SK-N-MC (cell line): ENCODE results near the gene KAZN.

Source experiments
- DNase-seq: peaks from one replicate; pipeline ENCODE4 v3.0.0-alpha.2; 2011; ENCODE audit warnings: low read depth, low spot score
- H3K27ac ChIP-seq: fragments of 200-600 bp; sonication (generic); 2 replicates; pipeline ENCODE4 v1.5.1; 2016; ENCODE audit warnings: mixed run types
- H3K36me3 ChIP-seq: fragments of 200-600 bp; sonication (generic); 2 replicates; pipeline ENCODE4 v1.6.1; 2017; ENCODE audit warnings: antibody characterized with exemption, low read length, mixed read lengths; ENCODE audit not compliant: insufficient read depth
- H3K4me3 ChIP-seq: fragments of 200-600 bp; sonication (generic); 2 replicates; pipeline ENCODE4 v1.5.1; 2016
- H3K9ac ChIP-seq: fragments of 200-600 bp; sonication (generic); 2 replicates; pipeline ENCODE4 v1.8.0; 2017; ENCODE audit warnings: mixed run types, mixed read lengths; ENCODE audit not compliant: insufficient read length
- H3K9me3 ChIP-seq: fragments of 200-600 bp; sonication (generic); 2 replicates; pipeline ENCODE4 v1.6.1; 2017; ENCODE audit warnings: low read depth, mild to moderate bottlenecking, antibody characterized with exemption, low read length, moderate library complexity, mixed read lengths
- EZH2 ChIP-seq: fragments of 200-600 bp; sonication (generic); IDR thresholded peaks from one replicate; pipeline ENCODE4 v1.6.1; 2017; ENCODE audit warnings: antibody characterized with exemption
- FOXP2 ChIP-seq: optimal IDR thresholded peaks from 2 replicates; pipeline ENCODE3; 2011; ENCODE audit warnings: mild to moderate bottlenecking, moderate library complexity; ENCODE audit not compliant: insufficient read depth; ENCODE audit errors: extremely low read length, control extremely low read depth
- POLR2AphosphoS5 ChIP-seq: IDR thresholded peaks from 2 replicates; pipeline ENCODE4 v1.6.1; 2012; ENCODE audit warnings: mild to moderate bottlenecking, low read depth, low read length, borderline replicate concordance

The KAZN gene

GRCh38 chr1:14909273-14909672 lies 310.8 kb downstream of the KAZN start:
- Histone ChIP-seq H3K4me3 (no peak overlapping the region), H3K9ac (no peak overlapping the region), H3K9me3 (no peaks in the 10 kb centered on the region), H3K27ac (no peak overlapping the region), H3K36me3 (no peaks in the 10 kb centered on the region)
- DNase-seq: no peak
- no peak for TF ChIP-seq POLR2AphosphoS5
- TF ChIP-seq EZH2: no peak
- TF ChIP-seq FOXP2: no peak

GRCh38 chr1:14909920-14910460 lies 311.5 kb downstream of the KAZN start:
- H3K36me3 ChIP-seq: no peaks in the 10 kb centered on the region
- no peak overlapping the region for H3K9ac ChIP-seq
- H3K27ac ChIP-seq: no peak overlapping the region
- no peak overlapping the region for H3K4me3 ChIP-seq
- H3K9me3 ChIP-seq: no peaks in the 10 kb centered on the region
- no peak for DNase-seq
- TF ChIP-seq POLR2AphosphoS5 (no peak), FOXP2 (no peak), EZH2 (no peak)

- no peak overlapping the region for H3K27ac ChIP-seq
- H3K4me3 ChIP-seq: no peak overlapping the region
- no peaks in the 10 kb centered on the region for H3K9me3 ChIP-seq
- no peak for TF ChIP-seq POLR2AphosphoS5
- TF ChIP-seq EZH2: no peak
- no peak for TF ChIP-seq FOXP2
- no peaks in the 10 kb centered on the region for H3K36me3 ChIP-seq
- DNase-seq: no peak
- no peak overlapping the region for H3K9ac ChIP-seq
Measured at GRCh38 chr1:14910984-14911721, 312.7 kb downstream of the KAZN start.

- no peaks in the 10 kb centered on the region for H3K9me3 ChIP-seq
- no peak overlapping the region for H3K27ac ChIP-seq
- H3K4me3 ChIP-seq: no peak overlapping the region
- no peak for DNase-seq
- TF ChIP-seq EZH2 (no peak), POLR2AphosphoS5 (no peak), FOXP2 (no peak)
- H3K9ac ChIP-seq: no peak overlapping the region
- no peaks in the 10 kb centered on the region for H3K36me3 ChIP-seq
Measured at GRCh38 chr1:14912839-14913481, 314.5 kb downstream of the KAZN start.

- TF ChIP-seq FOXP2 (no peak), EZH2 (no peak), POLR2AphosphoS5 (no peak)
- DNase-seq: no peak
- Histone ChIP-seq H3K4me3 (no peak overlapping the region), H3K9ac (no peak overlapping the region), H3K9me3 (no peaks in the 10 kb centered on the region), H3K36me3 (no peaks in the 10 kb centered on the region), H3K27ac (no peak overlapping the region)
Measured at GRCh38 chr1:14913482-14914177, 315.1 kb downstream of the KAZN start.

GRCh38 chr1:14914351-14914988 lies 316.0 kb downstream of the KAZN start:
- Histone ChIP-seq H3K4me3 (no peak overlapping the region), H3K9ac (no peak overlapping the region), H3K27ac (no peak overlapping the region), H3K9me3 (no peaks in the 10 kb centered on the region), H3K36me3 (no peaks in the 10 kb centered on the region)
- DNase-seq: no peak
- TF ChIP-seq FOXP2: no peak
- TF ChIP-seq POLR2AphosphoS5: no peak
- no peak for TF ChIP-seq EZH2

- TF ChIP-seq FOXP2 (no peak), EZH2 (no peak), POLR2AphosphoS5 (no peak)
- no peak overlapping the region for H3K9ac ChIP-seq
- H3K36me3 ChIP-seq: no peaks in the 10 kb centered on the region
- no peak overlapping the region for H3K27ac ChIP-seq
- DNase-seq: no peak
- no peaks in the 10 kb centered on the region for H3K9me3 ChIP-seq
- no peak overlapping the region for H3K4me3 ChIP-seq
Measured at GRCh38 chr1:14915356-14916054, 317.0 kb downstream of the KAZN start.
